GM19397 (cell line): ENCODE measurements around the gene CCDC71.

Source experiments
- ATAC-seq: cut with Tn5 transposase; IDR thresholded peaks from one replicate; pipeline ENCODE4 v1.9.1; 2021; ENCODE audit warnings: mild to moderate bottlenecking, moderate library complexity; ENCODE audit not compliant: unreplicated experiment

Gene CCDC71

GRCh38 chr3:49170744-49171118, 4.6 kb upstream of the CCDC71 start:
- ATAC-seq = no peak

GRCh38 chr3:49166752-49167556, 823 bp upstream of the CCDC71 start:
- ATAC-seq = no peak

- ATAC-seq = no peak
Observed at GRCh38 chr3:49164983-49165720, 979 bp downstream of the CCDC71 start.

- no peak for ATAC-seq
Observed at GRCh38 chr3:49163609-49164008, 2.5 kb downstream of the CCDC71 start.

GRCh38 chr3:49162751-49163419, 3.2 kb downstream of the CCDC71 start:
- no peak for ATAC-seq

- ATAC-seq = no peak
Observed at GRCh38 chr3:49161808-49162530, 4.2 kb downstream of the CCDC71 start.

- no peak for ATAC-seq
Observed at GRCh38 chr3:49161197-49161596, 4.9 kb downstream of the CCDC71 start.

- no peak for ATAC-seq
Observed at GRCh38 chr3:49158792-49159191, 7.3 kb downstream of the CCDC71 start.

GRCh38 chr3:49158103-49158709, 7.9 kb downstream of the CCDC71 start:
- ATAC-seq = no peak

- no peak for ATAC-seq
Observed at GRCh38 chr3:49157289-49157688, 8.8 kb downstream of the CCDC71 start.

GRCh38 chr3:49153349-49153912, 12.7 kb downstream of the CCDC71 start:
- ATAC-seq = no peak

GRCh38 chr3:49151610-49152009, 14.5 kb downstream of the CCDC71 start:
- ATAC-seq = no peak

GRCh38 chr3:49148159-49148558, 18.0 kb downstream of the CCDC71 start:
- no peak for ATAC-seq

- ATAC-seq = no peak
Observed at GRCh38 chr3:49140080-49140479, 26.1 kb downstream of the CCDC71 start.

GRCh38 chr3:49135499-49135898, 30.6 kb downstream of the CCDC71 start:
- ATAC-seq = no peak

GRCh38 chr3:49134471-49135265, 31.5 kb downstream of the CCDC71 start:
- no peak for ATAC-seq

- no peak for ATAC-seq
Observed at GRCh38 chr3:49133226-49133951, 32.7 kb downstream of the CCDC71 start.

GRCh38 chr3:49132437-49133225, 33.5 kb downstream of the CCDC71 start, which contains the start of gene LAMB2:
LAMB2 (minus strand) TSS chr3:49133050; CDS start chr3:49132867, 183 bp downstream.
- ATAC-seq = no peak
